ENCODE results near the gene GAGE10. TPM values are rescaled to one million over a fixed set of nuclear protein-coding genes. Genes with fewer than 3 reads are reported as not detected.

Gene GAGE10
- total RNA-seq, 1 donor from 2014 or later, result not detected

DNA sequence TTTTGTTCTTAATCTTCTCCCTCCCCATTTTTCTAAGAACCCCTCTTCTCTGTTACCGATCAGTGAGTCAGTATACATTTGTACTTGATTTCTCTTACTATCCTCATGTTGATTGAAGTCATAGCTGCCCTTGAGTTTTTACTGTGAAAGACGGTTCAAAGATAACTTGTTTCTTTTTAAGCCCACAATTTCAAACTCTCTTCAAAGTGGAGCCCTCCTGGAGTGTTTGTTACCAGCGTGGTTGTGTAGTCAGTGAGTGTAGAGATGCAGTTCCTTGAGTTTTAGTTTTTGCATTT is 26.0 kb upstream of the GAGE10 start:
- no peak overlapping the region for H3K4me3 ChIP-seq
- intact Hi-C loops (cut with DNase I), result no loop called here
- no peaks in the 10 kb centered on the region for H3K9me3 ChIP-seq
- H3K27ac ChIP-seq, result no peak overlapping the region
- DNase-seq (ENCODE audit: low spot score in 2 of 2), result no peak
- TF ChIP-seq CTCF (IDR thresholded peaks at IDR 0.05), result no peak
- no peaks in the 10 kb centered on the region for H3K4me1 ChIP-seq
- no peaks in the 10 kb centered on the region for H3K36me3 ChIP-seq
- H3K27me3 ChIP-seq, result no peaks in the 10 kb centered on the region

DNA sequence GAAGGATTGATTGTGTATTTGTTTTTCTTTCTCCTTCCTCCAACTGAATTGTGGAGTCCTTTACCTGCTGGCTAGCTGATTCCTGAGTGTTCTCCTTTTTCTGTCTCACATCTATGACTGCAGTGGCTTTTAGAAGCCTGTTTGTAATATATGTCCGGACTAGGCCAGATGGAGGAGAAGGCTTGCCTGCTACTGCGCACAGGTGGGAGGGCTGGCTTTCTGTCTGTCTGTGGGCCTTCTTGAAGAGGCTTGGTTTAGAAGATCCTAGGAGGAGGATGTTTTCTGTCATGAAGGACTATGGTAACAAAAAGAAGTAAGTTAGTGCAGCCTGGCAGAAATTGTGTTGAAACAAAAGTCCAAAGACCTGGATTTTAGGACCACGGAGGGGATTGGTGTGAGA is 25.4 kb upstream of the GAGE10 start:
- DNase-seq (ENCODE audit: low spot score in 2 of 2), result peak in 1 of 2 donors; percentile 8
- Histone ChIP-seq H3K4me1 (no peaks in the 10 kb centered on the region), H3K4me3 (no peak overlapping the region), H3K27ac (no peak overlapping the region), H3K36me3 (no peaks in the 10 kb centered on the region), H3K9me3 (no peaks in the 10 kb centered on the region), H3K27me3 (no peaks in the 10 kb centered on the region)
- intact Hi-C loops (cut with DNase I), result no loop called here
- no peak for TF ChIP-seq CTCF (IDR thresholded peaks at IDR 0.05)

DNA sequence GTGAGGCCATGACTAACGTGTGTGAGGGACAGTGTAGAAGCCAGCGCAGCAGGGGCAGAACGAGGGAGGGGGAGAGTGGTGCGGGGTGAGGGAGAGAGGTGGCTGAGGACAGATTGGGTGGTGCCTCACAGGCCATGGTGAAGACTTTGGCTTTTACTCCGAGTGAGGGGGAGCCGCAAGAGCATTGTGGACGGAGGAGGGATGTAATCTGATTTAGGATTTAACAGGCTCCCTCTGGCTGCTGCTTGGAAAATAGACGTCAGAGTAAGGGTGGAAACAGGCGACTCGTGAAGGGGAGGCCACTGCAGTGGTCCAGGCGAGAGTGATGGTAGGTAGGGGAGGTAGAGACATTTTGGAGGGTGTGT is 20.8 kb upstream of the GAGE10 start:
- Histone ChIP-seq H3K27me3 (no peaks in the 10 kb centered on the region), H3K36me3 (peaks cover 0 to 4% of the 10 kb centered on the region in 2 donors), H3K4me3 (no peak overlapping the region), H3K27ac (no peak overlapping the region), H3K9me3 (no peaks in the 10 kb centered on the region), H3K4me1 (no peaks in the 10 kb centered on the region)
- intact Hi-C loops (cut with DNase I), result no loop called here
- TF ChIP-seq CTCF (IDR thresholded peaks at IDR 0.05), result peak in 2 of 3 experiments; percentile 15 to 41
- no peak for DNase-seq (ENCODE audit: low spot score in 2 of 2)

DNA sequence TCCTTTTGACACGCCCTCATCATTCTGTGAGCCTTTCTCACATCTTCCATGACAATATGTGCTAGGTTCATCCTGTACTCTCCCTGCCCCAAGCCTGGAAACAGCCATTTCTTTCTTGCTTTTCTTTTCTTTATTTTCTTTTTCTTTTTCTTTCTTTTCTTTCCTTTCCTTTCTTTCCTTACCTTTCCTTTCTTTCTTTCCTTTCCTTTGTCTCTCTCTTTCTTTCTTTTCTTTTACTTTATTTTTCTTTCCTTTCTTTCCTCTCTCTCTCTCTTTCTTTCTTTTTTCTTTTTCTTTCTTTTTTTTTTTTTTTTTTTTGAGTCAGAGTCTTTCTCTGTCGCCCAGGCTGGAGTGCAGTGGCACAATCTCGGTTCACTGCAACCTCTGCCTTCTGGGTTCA is 19.2 kb upstream of the GAGE10 start:
- Histone ChIP-seq H3K27me3 (no peaks in the 10 kb centered on the region), H3K4me1 (no peaks in the 10 kb centered on the region), H3K9me3 (no peaks in the 10 kb centered on the region), H3K36me3 (peaks cover 0 to 4% of the 10 kb centered on the region in 2 donors), H3K4me3 (no peak overlapping the region), H3K27ac (no peak overlapping the region)
- no peak for TF ChIP-seq CTCF (IDR thresholded peaks at IDR 0.05)
- no peak for DNase-seq (ENCODE audit: low spot score in 2 of 2)
- intact Hi-C loops (cut with DNase I), result no loop called here

GRCh38 chrX:49286136-49286535 is 17.3 kb upstream of the GAGE10 start:
- no peak for DNase-seq (ENCODE audit: low spot score in 2 of 2)
- H3K27me3 ChIP-seq, result no peaks in the 10 kb centered on the region
- no peaks in the 10 kb centered on the region for H3K9me3 ChIP-seq
- TF ChIP-seq CTCF (IDR thresholded peaks at IDR 0.05), result no peak
- H3K27ac ChIP-seq, result no peak overlapping the region
- intact Hi-C loops (cut with DNase I), result no loop called here
- no peaks in the 10 kb centered on the region for H3K4me1 ChIP-seq
- H3K36me3 ChIP-seq, result peaks cover 0 to 4% of the 10 kb centered on the region in 2 donors
- no peak overlapping the region for H3K4me3 ChIP-seq

GRCh38 chrX:49286581-49286980 is 16.9 kb upstream of the GAGE10 start:
- no peak for DNase-seq (ENCODE audit: low spot score in 2 of 2)
- no peak overlapping the region for H3K4me3 ChIP-seq
- TF ChIP-seq CTCF (IDR thresholded peaks at IDR 0.05), result no peak
- H3K36me3 ChIP-seq, result peaks cover 0 to 4% of the 10 kb centered on the region in 2 donors
- intact Hi-C loops (cut with DNase I), result no loop called here
- no peaks in the 10 kb centered on the region for H3K4me1 ChIP-seq
- no peaks in the 10 kb centered on the region for H3K27me3 ChIP-seq
- H3K9me3 ChIP-seq, result no peaks in the 10 kb centered on the region
- no peak overlapping the region for H3K27ac ChIP-seq
